ENCODE results near the gene ITGAD. TPM values are rescaled to one million over a fixed set of nuclear protein-coding genes. Genes with fewer than 3 reads are reported as not detected.

The ITGAD gene
- polyA plus RNA-seq, 3 donors = 0.04 TPM; not detected in 2

DNA sequence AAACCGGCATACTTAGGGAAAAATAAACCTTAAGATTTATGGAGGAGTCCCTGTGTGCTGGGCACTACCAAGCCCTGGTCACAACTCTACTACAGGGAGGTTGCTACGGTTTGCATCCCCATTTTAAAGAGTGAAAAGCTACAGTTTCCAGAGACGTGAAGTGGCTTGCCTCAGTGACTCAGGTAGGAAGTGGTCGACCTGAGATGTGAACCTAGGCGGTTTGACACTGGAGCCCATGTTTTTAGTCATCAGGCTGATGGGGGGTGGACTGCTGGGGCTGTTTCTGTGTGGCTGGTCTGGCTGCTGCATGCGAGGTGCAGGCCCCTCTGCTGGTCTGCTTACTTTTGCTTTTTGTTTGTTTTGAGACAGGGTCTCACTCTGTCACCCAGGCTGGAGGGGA is 28.5 kb downstream of the ITGAD start:
- WGBS (ENCODE audit: insufficient coverage) = 67% methylated on average over 3 of the region's 6 CpGs
- Mint-ChIP-seq H3K4me3 (no peak overlapping the region), H3K9me3 (peaks cover 0 to 7% (median 0%) of the 10 kb centered on the region in 7 donors), H3K4me1 (peaks cover 3% of the 10 kb centered on the region), H3K36me3 (no peaks in the 10 kb centered on the region), H3K27ac (no peak overlapping the region), H3K27me3 (ENCODE audit: low read depth in 3 of 3) (peaks cover 2 to 15% (median 5%) of the 10 kb centered on the region in 3 donors)
- Histone ChIP-seq H4K20me1 (ENCODE audit: insufficient read depth, low read length) (no peaks in the 10 kb centered on the region), H3K4me3 (replicated peaks in 1 of 3; ENCODE audit: low read depth in 2 of 3, low read length in 3 of 3) (no peak overlapping the region), H3K79me2 (ENCODE audit: insufficient read depth, low read length) (no peaks in the 10 kb centered on the region), H3K9me3 (replicated peaks in 1 of 2; ENCODE audit: control insufficient read depth in 1 of 2, insufficient read depth in 1 of 2, low read length in 2 of 2) (no peaks in the 10 kb centered on the region), H3K4me2 (replicated peaks; ENCODE audit: extremely low read depth, low read length, poor library complexity, severe bottlenecking) (no peak overlapping the region), H2AFZ (ENCODE audit: insufficient read depth, low read depth, low read length, poor library complexity, severe bottlenecking) (no peak overlapping the region), H3K4me1 (ENCODE audit: control insufficient read depth in 1 of 2, insufficient read depth in 2 of 2, low read length in 2 of 2) (no peaks in the 10 kb centered on the region), H3K36me3 (replicated peaks in 1 of 2; ENCODE audit: control insufficient read depth in 1 of 2, insufficient read depth in 2 of 2, low read length in 2 of 2) (no peaks in the 10 kb centered on the region), H3K27me3 (ENCODE audit: control insufficient read depth in 2 of 2, insufficient read depth in 2 of 2, low read length in 2 of 2) (no peaks in the 10 kb centered on the region), H3K27ac (ENCODE audit: low read depth in 1 of 2, low read length in 2 of 2) (no peak overlapping the region), H3K9ac (ENCODE audit: insufficient read depth, low read length, poor library complexity, severe bottlenecking) (no peak overlapping the region)
- DNase-seq = no peak
- TF ChIP-seq, protein P1, sequence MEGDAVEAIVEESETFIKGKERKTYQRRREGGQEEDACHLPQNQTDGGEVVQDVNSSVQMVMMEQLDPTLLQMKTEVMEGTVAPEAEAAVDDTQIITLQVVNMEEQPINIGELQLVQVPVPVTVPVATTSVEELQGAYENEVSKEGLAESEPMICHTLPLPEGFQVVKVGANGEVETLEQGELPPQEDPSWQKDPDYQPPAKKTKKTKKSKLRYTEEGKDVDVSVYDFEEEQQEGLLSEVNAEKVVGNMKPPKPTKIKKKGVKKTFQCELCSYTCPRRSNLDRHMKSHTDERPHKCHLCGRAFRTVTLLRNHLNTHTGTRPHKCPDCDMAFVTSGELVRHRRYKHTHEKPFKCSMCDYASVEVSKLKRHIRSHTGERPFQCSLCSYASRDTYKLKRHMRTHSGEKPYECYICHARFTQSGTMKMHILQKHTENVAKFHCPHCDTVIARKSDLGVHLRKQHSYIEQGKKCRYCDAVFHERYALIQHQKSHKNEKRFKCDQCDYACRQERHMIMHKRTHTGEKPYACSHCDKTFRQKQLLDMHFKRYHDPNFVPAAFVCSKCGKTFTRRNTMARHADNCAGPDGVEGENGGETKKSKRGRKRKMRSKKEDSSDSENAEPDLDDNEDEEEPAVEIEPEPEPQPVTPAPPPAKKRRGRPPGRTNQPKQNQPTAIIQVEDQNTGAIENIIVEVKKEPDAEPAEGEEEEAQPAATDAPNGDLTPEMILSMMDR (IDR thresholded peaks at IDR 0.05) = no peak
- intact Hi-C loops (cut with micrococcal nuclease) = no loop called here

DNA sequence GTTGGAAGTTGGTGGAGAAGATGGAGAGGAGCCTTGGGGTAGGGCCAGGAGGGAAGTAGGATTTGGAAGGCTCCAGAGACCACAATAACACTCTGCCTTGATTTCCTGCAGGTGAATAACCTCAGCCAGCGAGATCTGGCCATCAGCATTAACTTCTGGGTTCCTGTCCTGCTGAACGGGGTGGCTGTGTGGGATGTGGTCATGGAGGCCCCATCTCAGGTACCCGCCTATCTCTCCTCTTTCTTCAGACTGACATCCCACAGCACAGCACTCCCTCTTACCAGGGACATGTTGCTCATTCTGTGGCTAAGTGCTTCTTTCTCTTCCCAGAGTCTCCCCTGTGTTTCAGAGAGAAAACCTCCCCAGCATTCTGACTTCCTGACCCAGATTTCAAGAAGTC is 30.1 kb downstream of the ITGAD start:
- TF ChIP-seq, protein P1 (IDR thresholded peaks at IDR 0.05) = no peak
- H3K4me1 Mint-ChIP-seq = peaks cover 3% of the 10 kb centered on the region
- Histone ChIP-seq H2AFZ (ENCODE audit: insufficient read depth, low read depth, low read length, poor library complexity, severe bottlenecking) (no peak overlapping the region), H4K20me1 (ENCODE audit: insufficient read depth, low read length) (no peaks in the 10 kb centered on the region), H3K9ac (ENCODE audit: insufficient read depth, low read length, poor library complexity, severe bottlenecking) (no peak overlapping the region), H3K27ac (ENCODE audit: low read depth in 1 of 2, low read length in 2 of 2) (no peak overlapping the region), H3K4me2 (replicated peaks; ENCODE audit: extremely low read depth, low read length, poor library complexity, severe bottlenecking) (no peak overlapping the region), H3K9me3 (replicated peaks in 1 of 2; ENCODE audit: control insufficient read depth in 1 of 2, insufficient read depth in 1 of 2, low read length in 2 of 2) (no peaks in the 10 kb centered on the region), H3K4me3 (replicated peaks in 1 of 3; ENCODE audit: low read depth in 2 of 3, low read length in 3 of 3) (no peak overlapping the region), H3K27me3 (ENCODE audit: control insufficient read depth in 2 of 2, insufficient read depth in 2 of 2, low read length in 2 of 2) (no peaks in the 10 kb centered on the region), H3K79me2 (ENCODE audit: insufficient read depth, low read length) (no peaks in the 10 kb centered on the region), H3K36me3 (replicated peaks in 1 of 2; ENCODE audit: control insufficient read depth in 1 of 2, insufficient read depth in 2 of 2, low read length in 2 of 2) (no peaks in the 10 kb centered on the region), H3K4me1 (ENCODE audit: control insufficient read depth in 1 of 2, insufficient read depth in 2 of 2, low read length in 2 of 2) (peaks cover 4 to 5% of the 10 kb centered on the region in 2 donors)
- WGBS (ENCODE audit: insufficient coverage) = 80% methylated on average over 1 of the region's 3 CpGs
- intact Hi-C loops (cut with micrococcal nuclease) = no loop called here
- DNase-seq = no peak
- H3K36me3 Mint-ChIP-seq = no peaks in the 10 kb centered on the region
- no peak overlapping the region for H3K27ac Mint-ChIP-seq
- H3K4me3 Mint-ChIP-seq = no peak overlapping the region
- H3K27me3 Mint-ChIP-seq (ENCODE audit: low read depth in 3 of 3) = peaks cover 2 to 21% (median 5%) of the 10 kb centered on the region in 3 donors
- peaks cover 0 to 7% (median 0%) of the 10 kb centered on the region in 7 donors for H3K9me3 Mint-ChIP-seq

All from CD14-positive monocyte (primary cell).